ENCODE measurements around the gene TEX30.

TEX30 gene

GRCh38 chr13:102814025-102814607 lies 40.5 kb upstream of the TEX30 start:
- TF ChIP-seq CTCF (IDR thresholded peaks at IDR 0.05; ENCODE audit: low read length, missing control alignments), result no peak
- no peak overlapping the region for H3K4me3 ChIP-seq (replicated peaks; ENCODE audit: low read depth, low read length)

GRCh38 chr13:102812611-102813287 lies 39.2 kb upstream of the TEX30 start:
- peak; percentile 46 for DNase-seq (ENCODE audit: low read depth)
- no peak for TF ChIP-seq CTCF (IDR thresholded peaks at IDR 0.05; ENCODE audit: low read length, missing control alignments)
- no peak overlapping the region for H3K4me3 ChIP-seq (replicated peaks; ENCODE audit: low read depth, low read length)

More at GRCh38 chr13:102814025-102814607, 40.5 kb upstream of the TEX30 start:
- DNase-seq (ENCODE audit: low read depth), result no peak

GRCh38 chr13:102807699-102808098 lies 34.1 kb upstream of the TEX30 start:
- TF ChIP-seq CTCF (IDR thresholded peaks at IDR 0.05; ENCODE audit: low read length, missing control alignments), result no peak
- H3K4me3 ChIP-seq (replicated peaks; ENCODE audit: low read depth, low read length), result no peak overlapping the region
- DNase-seq (ENCODE audit: low read depth), result no peak

- DNase-seq (ENCODE audit: low read depth), result no peak
- no peak overlapping the region for H3K4me3 ChIP-seq (replicated peaks; ENCODE audit: low read depth, low read length)
- no peak for TF ChIP-seq CTCF (IDR thresholded peaks at IDR 0.05; ENCODE audit: low read length, missing control alignments)
Observed at GRCh38 chr13:102805680-102806079, 32.1 kb upstream of the TEX30 start.

GRCh38 chr13:102800145-102801041 lies 26.8 kb upstream of the TEX30 start:
- H3K4me3 ChIP-seq (replicated peaks; ENCODE audit: low read depth, low read length), result peak overlapping the region; percentile 89
- TF ChIP-seq CTCF (IDR thresholded peaks at IDR 0.05; ENCODE audit: low read length, missing control alignments), result peak; percentile 55
- DNase-seq (ENCODE audit: low read depth), result peak; percentile 76

GRCh38 chr13:102799426-102800144 lies 26.0 kb upstream of the TEX30 start:
- TF ChIP-seq CTCF (IDR thresholded peaks at IDR 0.05; ENCODE audit: low read length, missing control alignments), result no peak
- peak; percentile 19 for DNase-seq (ENCODE audit: low read depth)
- peak overlapping the region; percentile 89 for H3K4me3 ChIP-seq (replicated peaks; ENCODE audit: low read depth, low read length)

Measured in fibroblast of pulmonary artery (primary cell).